GM18526 (cell line): ENCODE data around the gene PKD1.

ENCODE experiments used
- POLR2A ChIP-seq: IDR thresholded peaks from 3 replicates; pipeline ENCODE4 v1.6.1; 2011; ENCODE audit not compliant: insufficient read length; ENCODE audit errors: extremely low read depth

The PKD1 gene

GRCh38 chr16:2093793-2094192 is 41.9 kb downstream of the PKD1 start:
- TF ChIP-seq POLR2A: no peak

GRCh38 chr16:2092866-2093265 is 42.8 kb downstream of the PKD1 start:
- TF ChIP-seq POLR2A: no peak

- no peak for TF ChIP-seq POLR2A
Measured at GRCh38 chr16:2092256-2092620, 43.5 kb downstream of the PKD1 start.

DNA sequence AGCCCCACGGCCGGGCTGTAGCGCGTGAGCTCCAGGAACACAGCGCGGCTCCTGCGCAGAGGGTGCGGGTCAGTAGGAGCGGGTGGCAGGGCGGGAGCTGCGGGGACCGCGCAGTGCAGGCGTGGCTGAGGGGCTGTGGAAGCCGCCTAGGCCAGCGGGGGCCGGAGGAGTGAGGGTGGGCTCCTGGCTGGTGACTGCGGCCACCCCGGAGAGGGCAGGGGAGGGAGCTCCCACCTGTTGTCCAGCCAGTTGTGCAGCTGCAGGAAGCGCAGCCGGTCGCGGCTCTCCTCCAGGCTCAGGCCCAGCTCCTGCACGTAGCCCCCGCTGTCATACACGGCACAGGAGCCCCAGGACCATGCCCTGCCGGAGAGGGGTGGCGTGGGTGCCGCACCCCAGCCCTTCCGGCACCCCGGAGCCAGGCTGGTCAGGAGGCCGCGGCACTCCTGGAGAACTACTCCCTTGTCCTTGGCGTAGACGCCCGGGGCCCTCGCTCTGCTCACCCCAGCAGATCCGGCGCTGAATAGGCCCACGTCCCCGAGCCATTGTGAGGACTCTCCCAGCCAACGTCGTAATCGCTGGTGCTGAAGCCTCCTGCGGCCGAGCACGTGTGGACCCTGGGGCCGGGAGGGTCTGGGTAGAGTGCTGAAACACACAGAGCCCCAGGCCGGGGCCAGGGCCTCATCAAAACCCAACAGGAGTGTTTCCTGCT is 44.0 kb downstream of the PKD1 start:
- no peak for TF ChIP-seq POLR2A

DNA sequence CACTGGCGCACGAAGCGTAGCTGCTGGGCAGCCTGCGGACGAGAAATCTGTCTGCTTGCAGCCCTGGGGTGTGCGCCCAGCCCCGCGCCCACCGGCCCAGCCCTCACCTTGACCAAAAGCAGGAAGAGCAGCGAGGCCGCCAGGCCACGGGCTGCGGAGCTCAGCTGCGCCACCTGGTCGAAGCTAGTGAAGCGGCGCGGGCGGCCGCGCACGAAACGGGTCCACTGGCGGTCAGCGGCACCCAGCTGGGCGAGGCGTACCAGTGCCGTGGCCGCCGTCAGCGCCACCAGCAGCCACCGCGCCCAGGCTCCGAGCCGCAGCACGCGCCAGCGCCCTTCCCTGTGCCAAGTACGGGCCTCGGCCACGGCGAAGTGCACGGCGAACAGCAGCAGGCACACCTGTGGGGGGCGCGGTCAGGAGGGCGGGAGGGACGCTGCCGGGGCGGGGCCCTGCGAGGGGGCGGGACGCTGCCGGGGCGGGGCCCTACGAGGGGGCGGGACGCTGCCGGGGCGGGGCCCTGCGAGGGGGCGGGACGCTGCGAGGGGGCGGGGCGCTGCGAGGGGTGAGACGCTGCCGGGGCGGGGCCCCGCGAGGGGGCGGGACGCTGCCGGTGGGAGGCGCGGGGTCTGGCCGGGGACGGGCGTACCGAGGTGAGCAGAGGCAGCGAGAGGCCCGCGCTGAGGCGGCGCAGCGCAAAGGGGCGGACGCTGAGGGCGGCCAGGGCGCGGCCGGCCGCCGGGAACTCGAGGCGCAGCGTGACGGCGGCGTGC is 44.7 kb downstream of the PKD1 start:
- TF ChIP-seq POLR2A: no peak

DNA sequence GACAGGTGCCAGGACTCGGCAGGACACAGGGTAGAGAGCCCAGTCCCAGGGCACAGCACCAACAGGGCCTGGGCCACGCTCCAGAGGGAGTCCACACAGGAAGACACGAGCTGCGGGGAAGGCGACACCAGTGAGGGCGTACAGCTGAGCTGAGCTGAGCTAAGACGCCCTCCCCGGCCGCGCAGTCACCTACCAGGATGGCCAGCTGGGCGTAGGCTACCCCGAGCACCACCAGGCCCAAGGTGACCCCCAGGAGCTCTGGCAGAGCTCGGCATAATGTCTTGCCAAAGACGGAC is 45.3 kb downstream of the PKD1 start:
- TF ChIP-seq POLR2A: no peak

- no peak for TF ChIP-seq POLR2A
Measured at GRCh38 chr16:2089706-2090480, 45.8 kb downstream of the PKD1 start.

DNA sequence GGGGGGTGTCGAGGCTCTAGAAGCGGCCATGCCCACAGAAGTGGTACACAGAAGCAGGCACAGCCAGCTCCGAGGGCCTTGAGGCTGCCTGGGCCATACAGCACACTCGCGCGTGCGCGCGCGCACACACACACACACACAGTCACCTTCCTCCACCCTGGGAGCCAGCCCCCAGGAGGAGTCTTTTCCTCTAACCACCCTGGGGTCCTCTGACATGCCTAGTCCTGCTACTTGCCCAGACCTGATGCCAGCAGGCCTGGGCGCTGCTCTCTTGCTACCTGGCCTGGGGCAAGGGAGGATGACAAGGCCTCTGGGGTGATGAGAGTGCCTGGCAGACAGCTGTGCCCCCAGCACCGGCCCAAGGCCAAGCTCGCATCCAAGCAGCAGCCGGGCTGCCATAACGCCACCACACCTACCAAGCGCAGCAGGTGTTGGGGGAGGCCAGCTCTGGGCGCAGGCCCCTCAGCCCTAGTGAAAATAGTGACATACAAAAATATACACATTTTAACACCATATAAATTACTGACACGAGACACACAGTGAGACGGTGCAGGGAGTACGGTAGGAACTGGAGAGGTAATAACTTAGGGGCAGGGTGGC is 46.8 kb downstream of the PKD1 start:
- TF ChIP-seq POLR2A: no peak

DNA sequence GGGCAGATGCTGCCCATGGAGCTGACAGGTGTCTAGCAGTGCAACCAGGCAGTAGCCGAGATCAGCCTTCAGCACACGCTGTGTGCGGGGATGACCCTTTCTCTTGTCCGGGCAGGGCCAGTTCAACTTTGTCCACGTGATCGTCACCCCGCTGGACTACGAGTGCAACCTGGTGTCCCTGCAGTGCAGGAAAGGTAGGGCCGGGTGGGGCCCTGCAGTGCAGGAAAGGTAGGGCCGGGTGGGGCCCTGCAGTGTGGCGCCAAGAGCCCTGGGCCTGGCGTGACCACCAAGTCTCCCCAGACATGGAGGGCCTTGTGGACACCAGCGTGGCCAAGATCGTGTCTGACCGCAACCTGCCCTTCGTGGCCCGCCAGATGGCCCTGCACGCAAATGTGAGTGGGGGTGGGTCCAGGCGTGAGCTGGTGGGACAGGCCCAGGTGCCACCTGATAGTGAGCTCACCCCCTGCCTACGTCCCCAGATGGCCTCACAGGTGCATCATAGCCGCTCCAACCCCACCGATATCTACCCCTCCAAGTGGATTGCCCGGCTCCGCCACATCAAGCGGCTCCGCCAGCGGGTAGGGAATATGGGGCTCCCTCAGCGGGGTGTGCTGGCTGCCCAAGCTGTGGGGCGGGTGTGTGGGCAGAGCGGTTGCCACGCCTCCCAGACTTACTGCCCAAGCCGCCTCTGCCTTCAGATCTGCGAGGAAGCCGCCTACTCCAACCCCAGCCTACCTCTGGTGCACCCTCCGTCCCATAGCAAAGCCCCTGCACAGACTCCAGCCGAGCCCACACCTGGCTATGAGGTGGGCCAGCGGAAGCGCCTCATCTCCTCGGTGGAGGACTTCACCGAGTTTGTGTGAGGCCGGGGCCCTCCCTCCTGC is 47.7 kb downstream of the PKD1 start:
- TF ChIP-seq POLR2A: no peak

- TF ChIP-seq POLR2A: no peak
Measured at GRCh38 chr16:2086812-2087747, 48.6 kb downstream of the PKD1 start.

DNA sequence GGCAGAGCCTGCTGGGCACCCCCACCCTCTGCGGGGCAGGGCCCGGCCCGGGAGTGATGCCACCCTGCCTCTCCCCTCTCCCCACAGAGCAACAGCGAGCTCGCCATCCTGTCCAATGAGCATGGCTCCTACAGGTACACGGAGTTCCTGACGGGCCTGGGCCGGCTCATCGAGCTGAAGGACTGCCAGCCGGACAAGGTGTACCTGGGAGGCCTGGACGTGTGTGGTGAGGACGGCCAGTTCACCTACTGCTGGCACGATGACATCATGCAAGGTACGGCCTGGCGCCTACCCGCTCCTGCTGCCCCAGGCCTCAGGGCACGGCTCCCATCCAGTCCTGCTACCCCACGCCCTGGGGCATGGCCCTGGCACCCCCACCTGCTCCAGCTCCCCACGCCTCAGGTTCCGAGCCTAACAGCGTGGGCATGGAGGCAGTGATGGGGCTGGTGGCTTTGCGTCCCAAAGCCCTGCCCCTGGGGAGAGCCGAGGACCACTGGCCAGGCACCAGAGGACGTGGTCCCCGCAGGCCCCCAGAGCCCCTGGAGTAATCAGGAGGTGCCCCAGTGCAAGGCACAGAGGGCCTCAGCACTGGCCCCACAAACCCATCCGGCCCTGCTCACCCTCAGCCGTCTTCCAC is 49.5 kb downstream of the PKD1 start:
- TF ChIP-seq POLR2A: no peak

DNA sequence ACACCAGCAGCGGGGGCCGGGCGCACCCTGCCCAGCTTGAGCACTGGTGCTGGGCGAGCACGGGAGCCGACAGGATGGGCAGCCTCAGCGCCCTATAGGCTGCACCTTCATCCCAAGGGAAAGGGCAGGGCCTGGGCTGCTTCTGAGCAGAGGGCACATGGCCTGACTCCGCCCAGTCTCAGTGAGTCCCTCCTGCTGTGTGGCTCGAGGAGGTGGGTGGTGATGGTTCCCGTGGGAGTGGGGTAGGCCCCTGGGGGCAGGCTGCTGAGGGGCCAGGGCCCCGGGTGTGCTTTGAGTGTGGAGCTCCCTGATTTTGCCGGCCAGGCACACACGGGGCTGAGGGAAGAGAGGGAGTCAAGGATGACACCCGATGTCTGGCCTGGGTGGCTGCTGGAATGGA is 50.0 kb downstream of the PKD1 start:
- TF ChIP-seq POLR2A: no peak

GRCh38 chr16:2084895-2085625 is 50.6 kb downstream of the PKD1 start:
- no peak for TF ChIP-seq POLR2A
